Activated naive CD4-positive, alpha-beta T cell treated with anti-CD3 and anti-CD28 coated beads, Interleukin-2, amount 50 U/mL, for 16 hours (primary cell): ENCODE results near the gene POLA1.

Experiments used
- DNase-seq: peaks from one replicate; pipeline ENCODE4 v3.0.0-alpha.2; 2020

The POLA1 gene

GRCh38 chrX:25012793-25013631, 319.3 kb downstream of the POLA1 start:
- DNase-seq, result no peak

- no peak for DNase-seq
Measured at GRCh38 chrX:25013632-25014365, 320.1 kb downstream of the POLA1 start.

DNA sequence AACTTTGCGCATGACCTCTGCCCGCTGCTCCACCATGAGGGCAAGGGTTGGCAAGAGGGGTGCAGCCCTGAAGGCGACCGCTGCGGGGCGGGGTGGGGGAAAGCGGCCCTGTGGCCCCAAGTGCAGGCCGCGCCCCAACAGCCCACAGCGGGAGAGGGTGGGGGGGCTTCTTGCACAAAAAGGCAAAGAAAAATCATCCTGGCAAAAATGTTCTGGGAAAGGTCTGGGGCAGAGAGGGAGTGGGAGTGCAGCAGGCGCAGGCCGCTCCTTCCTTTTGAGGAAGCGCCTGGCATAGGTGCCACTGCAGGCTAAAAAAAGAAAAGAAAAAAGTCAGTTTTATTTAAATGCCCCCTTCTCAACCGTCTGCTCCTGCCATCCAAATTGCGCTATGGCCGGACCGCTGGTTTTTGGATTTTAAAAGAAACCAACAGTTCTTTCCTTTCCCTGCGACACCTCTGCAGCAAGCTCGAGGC, 320.7 kb downstream of the POLA1 start:
- DNase-seq, result no peak

DNA sequence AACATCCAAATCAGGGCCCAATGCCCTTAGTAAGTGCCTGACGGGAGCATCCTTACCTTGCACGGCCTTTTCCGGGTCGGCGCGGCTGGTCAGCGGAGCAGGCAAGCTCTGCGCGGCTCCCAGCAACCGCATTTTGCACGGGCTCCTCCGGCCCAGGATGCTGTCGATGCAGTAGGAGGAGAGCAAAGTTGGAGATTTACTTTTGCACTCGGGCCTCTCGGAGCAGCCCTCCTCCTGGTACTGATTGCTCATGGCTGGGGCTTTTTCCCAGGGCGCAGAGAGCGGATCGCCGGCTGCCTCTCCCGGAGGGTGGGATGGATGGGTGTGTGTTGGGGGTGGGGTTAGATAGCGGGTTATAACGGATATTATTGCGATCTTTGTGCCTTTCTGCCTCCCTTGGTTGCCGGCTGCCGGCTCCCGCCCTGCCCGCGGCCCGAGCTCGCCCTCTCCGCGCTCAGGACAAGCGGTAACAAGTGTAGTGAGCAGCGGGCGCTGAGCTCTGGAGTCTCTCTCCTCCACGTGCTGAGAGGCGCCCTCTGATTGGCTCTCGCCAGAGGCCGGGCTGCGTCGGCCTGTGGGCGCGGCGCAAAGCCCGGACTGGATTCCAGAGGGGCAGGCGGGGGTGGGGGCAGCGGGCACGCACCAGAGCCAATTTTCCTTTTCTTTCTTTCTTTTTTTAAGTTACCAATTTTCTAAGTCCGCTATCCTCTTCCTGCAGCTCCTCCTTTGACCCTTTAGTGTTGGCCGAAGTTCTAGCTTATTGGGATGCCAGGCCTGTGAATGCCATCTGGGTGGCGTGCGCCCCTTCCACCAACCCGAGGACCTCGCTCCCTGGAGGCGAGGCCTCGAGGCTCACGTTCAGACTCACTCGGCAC, 322.0 kb downstream of the POLA1 start, which contains the start of gene ARX:
ARX (minus strand) TSS at position 480 of the 875 bp plus-strand sequence; CDS start at position 252, 228 bp downstream.
- DNase-seq, result no peak

- no peak for DNase-seq
Measured at GRCh38 chrX:25016361-25016671, 322.6 kb downstream of the POLA1 start.

DNA sequence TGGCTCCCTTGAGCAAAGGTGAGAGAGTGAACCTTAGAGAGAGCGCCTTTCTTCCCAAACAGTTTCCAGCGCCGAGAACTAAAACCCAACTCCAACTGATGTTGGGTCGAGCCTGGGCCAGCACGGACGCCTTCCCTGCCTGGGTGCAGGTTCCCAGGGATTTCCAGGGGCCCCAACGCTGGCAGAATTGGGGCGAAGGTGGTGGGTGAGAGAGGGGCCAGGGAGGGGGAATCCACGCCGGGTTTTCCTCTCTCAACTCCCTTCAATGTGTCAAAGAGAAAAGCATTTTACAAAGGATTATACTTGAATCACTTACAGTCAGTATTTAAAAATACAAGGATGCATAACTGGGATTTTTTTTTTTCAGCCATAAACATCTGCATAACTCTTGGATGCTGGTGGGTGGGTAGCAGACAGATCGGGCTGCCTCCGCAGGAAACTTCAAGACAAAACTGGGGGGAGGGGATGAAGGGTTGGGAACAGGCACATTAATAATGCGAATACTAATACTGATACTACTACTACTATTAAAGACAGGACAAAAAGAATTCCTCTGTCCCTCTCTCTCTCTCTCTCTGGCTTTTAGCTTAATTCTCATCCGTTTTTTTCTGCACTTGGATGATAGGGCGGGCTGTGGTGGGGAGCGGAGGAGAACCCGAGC, 323.4 kb downstream of the POLA1 start:
- DNase-seq, result no peak

- no peak for DNase-seq
Measured at GRCh38 chrX:25017667-25018247, 324.0 kb downstream of the POLA1 start.

GRCh38 chrX:25018682-25019081, 325.0 kb downstream of the POLA1 start:
- no peak for DNase-seq

DNA sequence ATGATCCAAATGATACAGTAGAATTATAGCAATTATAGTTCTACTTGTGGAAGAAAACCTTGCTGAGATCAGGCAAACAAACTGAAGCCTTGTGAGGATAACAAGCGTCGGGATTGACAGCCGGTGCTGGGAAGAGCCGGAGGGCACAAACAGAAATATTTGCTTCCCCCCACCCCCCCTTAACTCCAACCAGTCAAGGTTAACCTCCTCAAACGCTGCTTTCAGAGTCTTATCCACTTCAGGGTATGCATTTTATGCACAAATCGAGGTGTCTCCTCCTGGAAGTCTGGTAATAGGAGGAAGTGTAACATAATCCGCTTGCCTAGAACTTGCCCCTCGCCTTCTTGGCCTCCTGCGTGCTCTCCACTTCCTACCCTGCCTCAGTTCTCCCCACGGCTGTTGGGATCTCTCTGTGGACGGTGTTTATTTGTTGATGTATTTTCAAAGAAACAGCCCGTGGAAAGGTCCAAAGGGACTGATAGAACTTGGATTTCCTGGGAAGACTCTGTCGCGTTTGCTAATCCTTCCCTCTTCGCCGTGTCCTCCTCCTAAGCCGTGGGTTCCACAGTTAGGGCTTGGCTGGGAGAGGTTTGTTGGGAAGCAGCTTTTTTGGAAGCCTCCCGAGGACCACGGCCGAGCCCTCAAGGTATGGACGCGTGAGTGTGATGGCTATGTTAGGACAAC, 326.1 kb downstream of the POLA1 start:
- no peak for DNase-seq

- DNase-seq, result no peak
Measured at GRCh38 chrX:25020391-25020904, 326.7 kb downstream of the POLA1 start.

GRCh38 chrX:25020905-25021449, 327.3 kb downstream of the POLA1 start:
- no peak for DNase-seq

GRCh38 chrX:25022499-25023325, 329.0 kb downstream of the POLA1 start:
- DNase-seq, result no peak

DNA sequence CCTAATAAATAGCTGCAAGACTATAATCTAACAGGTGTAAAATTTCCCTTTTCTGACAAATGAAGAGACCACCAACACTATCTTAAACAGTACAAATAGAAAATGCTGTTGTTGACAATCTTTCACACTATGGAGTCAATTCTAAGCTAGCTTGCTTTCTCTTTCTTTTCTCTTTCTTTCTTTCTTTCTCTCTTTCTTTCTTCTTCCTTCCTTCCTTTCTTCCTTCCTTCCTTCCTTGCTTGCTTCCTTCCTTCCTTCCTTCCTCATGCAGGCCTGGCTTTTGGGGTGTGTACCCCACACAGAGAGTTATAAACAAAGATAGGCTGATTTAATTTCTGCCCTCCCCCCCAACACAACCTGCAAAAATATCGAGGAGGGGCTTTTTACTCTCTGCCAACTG, 330.2 kb downstream of the POLA1 start:
- no peak for DNase-seq

DNA sequence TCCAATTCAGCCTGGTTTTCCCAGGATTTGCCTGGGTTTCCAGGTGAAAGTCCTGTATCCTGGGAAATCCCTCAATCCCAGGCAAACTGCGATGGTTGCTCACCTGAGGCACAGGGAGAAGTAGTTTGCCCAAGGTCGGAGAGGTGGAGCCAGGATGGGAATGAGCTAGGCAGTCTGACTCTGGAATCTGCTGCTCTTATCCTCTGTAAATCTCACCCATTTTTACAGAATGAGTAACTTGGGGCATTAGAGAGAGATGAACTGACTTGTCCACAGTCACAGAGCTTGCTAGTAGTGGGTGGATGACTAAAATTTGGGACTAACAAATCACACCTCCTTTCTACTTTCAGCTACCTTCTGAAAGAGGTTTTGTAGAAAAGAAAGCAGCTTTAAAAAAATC, 331.9 kb downstream of the POLA1 start:
- DNase-seq, result no peak

GRCh38 chrX:25026576-25026975, 332.9 kb downstream of the POLA1 start:
- DNase-seq, result no peak

- no peak for DNase-seq
Measured at GRCh38 chrX:25028726-25029125, 335.0 kb downstream of the POLA1 start.

DNA sequence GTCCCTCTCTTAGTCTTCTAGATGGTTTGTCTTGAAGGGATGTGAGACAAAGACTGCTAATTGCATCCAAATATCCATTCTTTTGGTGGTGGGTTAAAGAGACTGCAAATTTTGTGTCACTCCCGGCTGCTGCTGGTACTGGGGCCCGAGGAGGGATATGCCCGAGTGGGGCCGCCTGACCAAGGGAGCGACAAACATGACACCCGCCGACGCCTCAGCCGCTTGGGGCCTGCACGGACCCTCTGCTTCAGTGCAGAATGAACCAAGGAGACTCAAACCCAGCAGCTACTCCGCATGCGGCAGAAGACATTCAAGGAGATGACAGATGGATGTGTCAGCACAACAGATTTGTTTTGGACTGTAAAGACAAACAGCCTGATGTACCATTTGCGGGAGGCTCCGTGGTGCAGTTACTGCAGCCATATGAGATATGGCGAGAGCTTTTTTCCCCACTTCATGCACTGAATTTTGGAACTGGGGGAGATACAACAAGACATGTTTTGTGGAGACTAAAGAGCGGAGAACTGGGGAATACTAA, 335.6 kb downstream of the POLA1 start:
- no peak for DNase-seq

GRCh38 chrX:25034889-25035288, 341.2 kb downstream of the POLA1 start:
- DNase-seq, result no peak

- no peak for DNase-seq
Measured at GRCh38 chrX:25039036-25039435, 345.3 kb downstream of the POLA1 start.

GRCh38 chrX:25043192-25043591, 349.5 kb downstream of the POLA1 start:
- no peak for DNase-seq
